Neural progenitor cell (in vitro differentiated cells): ENCODE results near the gene CNTRL. TPM values are rescaled to one million over a fixed set of nuclear protein-coding genes. Genes with fewer than 3 reads are reported as not detected.

Source experiments
- DNase-seq: peaks from one replicate; pipeline ENCODE4 v3.0.0-alpha.2; 2016; ENCODE audit warnings: low spot score
- H2AFZ ChIP-seq: fragments of 200-600 bp; sonication (generic); replicated peaks from 2 replicates; pipeline ENCODE4 v1.6.1; 2016; ENCODE audit warnings: antibody characterized with exemption
- H3F3A ChIP-seq: fragments of 200-600 bp; sonication (generic); 2 replicates; pipeline ENCODE4 v1.6.1; 2016; ENCODE audit warnings: antibody characterized with exemption, low read depth
- H3K27ac ChIP-seq: fragments of 200-600 bp; sonication (generic); 2 replicates; pipeline ENCODE4 v1.5.1; 2016; ENCODE audit warnings: mild to moderate bottlenecking
- H3K27me3 ChIP-seq: fragments of 200-600 bp; sonication (generic); 2 replicates; pipeline ENCODE4 v1.6.1; 2016; ENCODE audit warnings: mild to moderate bottlenecking, moderate library complexity
- H3K36me3 ChIP-seq: fragments of 200-600 bp; sonication (generic); 2 replicates; pipeline ENCODE4 v1.5.1; 2016
- H3K4me1 ChIP-seq: fragments of 200-600 bp; sonication (generic); 2 replicates; pipeline ENCODE4 v1.6.1; 2016; ENCODE audit warnings: mixed run types
- H3K4me2 ChIP-seq: fragments of 200-600 bp; sonication (generic); 2 replicates; pipeline ENCODE4 v1.6.1; 2016
- H3K4me3 ChIP-seq: fragments of 200-600 bp; sonication (generic); 2 replicates; pipeline ENCODE4 v1.5.1; 2016
- H3K79me2 ChIP-seq: fragments of 200-600 bp; sonication (generic); 2 replicates; pipeline ENCODE4 v1.6.1; 2016; ENCODE audit warnings: low read depth
- H3K9ac ChIP-seq: fragments of 200-600 bp; sonication (generic); 2 replicates; pipeline ENCODE4 v1.6.1; 2016
- H3K9me3 ChIP-seq: fragments of 200-600 bp; sonication (generic); 2 replicates; pipeline ENCODE4 v1.5.1; 2016; ENCODE audit warnings: low read depth
- H4K20me1 ChIP-seq: fragments of 200-600 bp; sonication (generic); 2 replicates; pipeline ENCODE4 v1.6.1; 2016; ENCODE audit warnings: low read depth
- H3K27ac Mint-ChIP-seq: 3 replicates; pipeline ENCODE4 v1.8.0; 2021; ENCODE audit warnings: mixed read lengths
- H3K27me3 Mint-ChIP-seq: 2 replicates; pipeline ENCODE4 v1.8.0; 2022; ENCODE audit warnings: low read depth, mild to moderate bottlenecking, inconsistent platforms, moderate library complexity, mixed read lengths; ENCODE audit not compliant: insufficient read depth
- H3K36me3 Mint-ChIP-seq: 3 replicates; pipeline ENCODE4 v1.8.0; 2021; ENCODE audit warnings: mixed read lengths
- H3K4me1 Mint-ChIP-seq: 3 replicates; pipeline ENCODE4 v1.8.0; 2021; ENCODE audit warnings: mixed read lengths
- H3K4me3 Mint-ChIP-seq: 3 replicates; pipeline ENCODE4 v1.8.0; 2021; ENCODE audit warnings: mild to moderate bottlenecking, moderate library complexity, mixed read lengths
- H3K9me3 Mint-ChIP-seq: 3 replicates; pipeline ENCODE4 v1.8.0; 2020; ENCODE audit warnings: mixed read lengths
- CTCF ChIP-seq: fragments of 200-600 bp; sonication (generic); IDR thresholded peaks from 2 replicates; pipeline ENCODE4 v1.5.1; 2017; ENCODE audit warnings: antibody characterized with exemption, mild to moderate bottlenecking
- EZH2 ChIP-seq: fragments of 200-600 bp; sonication (generic); IDR thresholded peaks from 2 replicates; pipeline ENCODE4 v1.6.1; 2017; ENCODE audit warnings: antibody characterized with exemption, mild to moderate bottlenecking, moderate library complexity
- EZH2phosphoT487 ChIP-seq: fragments of 200-600 bp; sonication (generic); IDR thresholded peaks from 2 replicates; pipeline ENCODE4 v1.6.1; 2017; ENCODE audit warnings: antibody characterized with exemption
- total RNA-seq: library from RNA; depleted of rRNA; stranded (reverse); fragments of >200 nt; gene quantifications from 2 replicates; pipeline ENCODE4 v1.2.3, GENCODE V29; 2015; ENCODE audit warnings: low replicate concordance

Gene CNTRL
- total RNA-seq, 1 donor from 2014 or later, result 45.4 TPM

GRCh38 chr9:121141306-121141705 is 66.6 kb downstream of the CNTRL start:
- no peak overlapping the region for H3K27ac Mint-ChIP-seq
- Histone ChIP-seq H3K9me3 (no peaks in the 10 kb centered on the region), H3F3A (no peaks in the 10 kb centered on the region), H3K4me1 (no peaks in the 10 kb centered on the region), H2AFZ (no peak overlapping the region), H3K79me2 (no peaks in the 10 kb centered on the region), H3K9ac (no peak overlapping the region), H4K20me1 (no peaks in the 10 kb centered on the region), H3K4me2 (no peak overlapping the region), H3K27ac (no peak overlapping the region), H3K27me3 (no peaks in the 10 kb centered on the region), H3K36me3 (no peaks in the 10 kb centered on the region), H3K4me3 (no peak overlapping the region)
- no peak for TF ChIP-seq EZH2phosphoT487
- no peak for TF ChIP-seq EZH2
- no peak for TF ChIP-seq CTCF
- no peak overlapping the region for H3K4me3 Mint-ChIP-seq
- H3K4me1 Mint-ChIP-seq, result no peaks in the 10 kb centered on the region
- H3K36me3 Mint-ChIP-seq, result peaks cover 19% of the 10 kb centered on the region
- DNase-seq, result no peak
- H3K27me3 Mint-ChIP-seq, result no peaks in the 10 kb centered on the region
- no peaks in the 10 kb centered on the region for H3K9me3 Mint-ChIP-seq

- Histone ChIP-seq H3K79me2 (no peaks in the 10 kb centered on the region), H3K27ac (no peak overlapping the region), H4K20me1 (no peaks in the 10 kb centered on the region), H3K4me3 (no peak overlapping the region), H3K9me3 (no peaks in the 10 kb centered on the region), H3K27me3 (no peaks in the 10 kb centered on the region), H3K9ac (no peak overlapping the region), H3K4me2 (no peak overlapping the region), H3K36me3 (no peaks in the 10 kb centered on the region), H3F3A (no peaks in the 10 kb centered on the region), H2AFZ (no peak overlapping the region), H3K4me1 (no peaks in the 10 kb centered on the region)
- no peaks in the 10 kb centered on the region for H3K27me3 Mint-ChIP-seq
- no peak for DNase-seq
- no peaks in the 10 kb centered on the region for H3K9me3 Mint-ChIP-seq
- H3K36me3 Mint-ChIP-seq, result peaks cover 22% of the 10 kb centered on the region
- no peaks in the 10 kb centered on the region for H3K4me1 Mint-ChIP-seq
- H3K4me3 Mint-ChIP-seq, result no peak overlapping the region
- no peak overlapping the region for H3K27ac Mint-ChIP-seq
- TF ChIP-seq EZH2phosphoT487 (no peak), CTCF (no peak), EZH2 (no peak)
These were observed 67.0 kb downstream of the CNTRL start for GRCh38 chr9:121141706-121142105.

GRCh38 chr9:121143771-121144170 is 69.0 kb downstream of the CNTRL start:
- DNase-seq, result no peak
- H3K9me3 ChIP-seq, result no peaks in the 10 kb centered on the region
- no peaks in the 10 kb centered on the region for H3K27me3 ChIP-seq
- TF ChIP-seq EZH2phosphoT487, result no peak
- no peak for TF ChIP-seq EZH2
- no peak for TF ChIP-seq CTCF
- H3K4me2 ChIP-seq, result no peak overlapping the region
- no peak overlapping the region for H3K9ac ChIP-seq
- H3K4me1 ChIP-seq, result no peaks in the 10 kb centered on the region
- Mint-ChIP-seq H3K4me3 (no peak overlapping the region), H3K27ac (no peak overlapping the region), H3K9me3 (no peaks in the 10 kb centered on the region), H3K36me3 (peaks cover 30% of the 10 kb centered on the region), H3K27me3 (no peaks in the 10 kb centered on the region), H3K4me1 (no peaks in the 10 kb centered on the region)
- no peaks in the 10 kb centered on the region for H4K20me1 ChIP-seq
- H2AFZ ChIP-seq, result no peak overlapping the region
- no peaks in the 10 kb centered on the region for H3F3A ChIP-seq
- no peak overlapping the region for H3K27ac ChIP-seq
- no peak overlapping the region for H3K4me3 ChIP-seq
- no peaks in the 10 kb centered on the region for H3K36me3 ChIP-seq
- H3K79me2 ChIP-seq, result no peaks in the 10 kb centered on the region

- Histone ChIP-seq H3K9me3 (no peaks in the 10 kb centered on the region), H3K4me3 (no peak overlapping the region), H3K4me1 (no peaks in the 10 kb centered on the region), H3K4me2 (no peak overlapping the region), H3F3A (no peaks in the 10 kb centered on the region), H3K27ac (no peak overlapping the region), H3K27me3 (no peaks in the 10 kb centered on the region), H3K79me2 (no peaks in the 10 kb centered on the region), H2AFZ (no peak overlapping the region), H4K20me1 (no peaks in the 10 kb centered on the region), H3K36me3 (no peaks in the 10 kb centered on the region), H3K9ac (no peak overlapping the region)
- Mint-ChIP-seq H3K4me3 (no peak overlapping the region), H3K36me3 (peaks cover 31% of the 10 kb centered on the region), H3K4me1 (no peaks in the 10 kb centered on the region), H3K27me3 (no peaks in the 10 kb centered on the region), H3K9me3 (no peaks in the 10 kb centered on the region), H3K27ac (no peak overlapping the region)
- no peak for DNase-seq
- TF ChIP-seq EZH2phosphoT487, result no peak
- no peak for TF ChIP-seq CTCF
- TF ChIP-seq EZH2, result no peak
These were observed 69.7 kb downstream of the CNTRL start for GRCh38 chr9:121144482-121144881.
